ENCODE results near the gene CDH6.

CDH6 gene

GRCh38 chr5:31268256-31268655, 74.8 kb downstream of the CDH6 start:
- H3K9me3 ChIP-seq (ENCODE audit: insufficient read depth, low read depth, low read length): no peaks in the 10 kb centered on the region
- H3K4me2 ChIP-seq (ENCODE audit: low read depth, low read length, poor library complexity, severe bottlenecking): no peak overlapping the region
- H3K27me3 ChIP-seq (ENCODE audit: insufficient read depth, low read length, poor library complexity, severe bottlenecking): no peaks in the 10 kb centered on the region
- H4K20me1 ChIP-seq (ENCODE audit: insufficient read depth, low read length, poor library complexity, severe bottlenecking): no peaks in the 10 kb centered on the region
- H2AFZ ChIP-seq (ENCODE audit: low read length): no peak overlapping the region
- TF ChIP-seq EZH2phosphoT487 (IDR thresholded peaks at IDR 0.05; ENCODE audit: borderline replicate concordance): no peak
- TF ChIP-seq CTCF (conservative IDR thresholded peaks at IDR 0.05; ENCODE audit: low read length): no peak
- H3K36me3 ChIP-seq (ENCODE audit: insufficient read depth, low read length): no peaks in the 10 kb centered on the region
- H3K4me1 ChIP-seq (ENCODE audit: insufficient read depth, low read length, poor library complexity, severe bottlenecking): no peaks in the 10 kb centered on the region
- H3K9me2 ChIP-seq (replicated peaks; ENCODE audit: low read depth, low read length): no peaks in the 10 kb centered on the region
- no peaks in the 10 kb centered on the region for H3F3A ChIP-seq (ENCODE audit: low read depth)
- no peak overlapping the region for H3K9ac ChIP-seq (ENCODE audit: low read depth, low read length, poor library complexity, severe bottlenecking)
- no peaks in the 10 kb centered on the region for H3K79me2 ChIP-seq (ENCODE audit: insufficient read depth, low read length)
- H3K4me3 ChIP-seq (ENCODE audit: low read length, poor library complexity, severe bottlenecking): no peak overlapping the region

DNA sequence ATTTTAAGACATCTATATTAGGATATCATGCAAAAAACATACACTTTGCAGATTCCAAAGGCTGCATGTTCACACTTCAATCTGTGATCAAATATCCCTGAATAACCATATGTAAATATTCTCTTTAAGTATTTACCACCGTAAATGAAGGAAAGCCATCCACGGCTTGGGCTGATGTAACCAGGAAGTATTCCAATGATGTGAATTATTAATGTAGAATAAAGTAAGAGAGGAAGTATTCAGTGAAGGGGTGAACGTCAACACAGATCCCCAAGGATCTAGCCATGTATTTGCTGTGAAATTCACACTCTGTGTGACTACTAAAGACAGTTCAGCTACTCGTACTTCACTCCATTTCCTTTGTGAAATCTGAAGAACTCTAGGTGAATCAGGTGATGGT, 75.2 kb downstream of the CDH6 start:
- no peaks in the 10 kb centered on the region for H3K36me3 ChIP-seq (ENCODE audit: insufficient read depth, low read length)
- H4K20me1 ChIP-seq (ENCODE audit: insufficient read depth, low read length, poor library complexity, severe bottlenecking): no peaks in the 10 kb centered on the region
- no peaks in the 10 kb centered on the region for H3K79me2 ChIP-seq (ENCODE audit: insufficient read depth, low read length)
- H3K27me3 ChIP-seq (ENCODE audit: insufficient read depth, low read length, poor library complexity, severe bottlenecking): no peaks in the 10 kb centered on the region
- no peak overlapping the region for H2AFZ ChIP-seq (ENCODE audit: low read length)
- H3F3A ChIP-seq (ENCODE audit: low read depth): no peaks in the 10 kb centered on the region
- H3K9me2 ChIP-seq (replicated peaks; ENCODE audit: low read depth, low read length): no peaks in the 10 kb centered on the region
- H3K9ac ChIP-seq (ENCODE audit: low read depth, low read length, poor library complexity, severe bottlenecking): no peak overlapping the region
- H3K9me3 ChIP-seq (ENCODE audit: insufficient read depth, low read depth, low read length): no peaks in the 10 kb centered on the region
- no peak overlapping the region for H3K4me2 ChIP-seq (ENCODE audit: low read depth, low read length, poor library complexity, severe bottlenecking)
- no peaks in the 10 kb centered on the region for H3K4me1 ChIP-seq (ENCODE audit: insufficient read depth, low read length, poor library complexity, severe bottlenecking)
- H3K4me3 ChIP-seq (ENCODE audit: low read length, poor library complexity, severe bottlenecking): no peak overlapping the region
- no peak for TF ChIP-seq CTCF (conservative IDR thresholded peaks at IDR 0.05; ENCODE audit: low read length)
- TF ChIP-seq EZH2phosphoT487 (IDR thresholded peaks at IDR 0.05; ENCODE audit: borderline replicate concordance): no peak

DNA sequence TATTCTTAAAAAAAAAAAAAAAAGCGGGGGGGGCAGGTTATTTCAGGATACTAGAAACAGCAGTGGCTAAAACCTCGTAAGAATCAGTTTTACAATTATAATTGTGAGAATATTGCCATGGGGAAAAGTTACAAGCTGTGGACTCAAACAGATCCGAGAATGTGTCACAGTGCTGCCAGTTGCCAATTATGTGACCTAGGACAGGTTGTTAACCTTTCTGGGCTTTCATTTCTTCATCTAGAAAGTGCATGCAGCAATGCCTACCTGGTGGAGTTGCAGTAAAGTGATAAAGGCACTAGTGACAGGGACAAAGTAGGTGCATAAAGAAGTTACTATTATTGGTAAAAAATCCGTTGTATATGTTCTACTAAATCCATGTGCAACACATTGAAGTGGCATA, 75.8 kb downstream of the CDH6 start:
- no peaks in the 10 kb centered on the region for H3K4me1 ChIP-seq (ENCODE audit: insufficient read depth, low read length, poor library complexity, severe bottlenecking)
- no peak overlapping the region for H3K9ac ChIP-seq (ENCODE audit: low read depth, low read length, poor library complexity, severe bottlenecking)
- no peaks in the 10 kb centered on the region for H4K20me1 ChIP-seq (ENCODE audit: insufficient read depth, low read length, poor library complexity, severe bottlenecking)
- no peaks in the 10 kb centered on the region for H3F3A ChIP-seq (ENCODE audit: low read depth)
- no peaks in the 10 kb centered on the region for H3K36me3 ChIP-seq (ENCODE audit: insufficient read depth, low read length)
- H3K9me2 ChIP-seq (replicated peaks; ENCODE audit: low read depth, low read length): no peaks in the 10 kb centered on the region
- TF ChIP-seq EZH2phosphoT487 (IDR thresholded peaks at IDR 0.05; ENCODE audit: borderline replicate concordance): no peak
- H3K27me3 ChIP-seq (ENCODE audit: insufficient read depth, low read length, poor library complexity, severe bottlenecking): no peaks in the 10 kb centered on the region
- H3K4me3 ChIP-seq (ENCODE audit: low read length, poor library complexity, severe bottlenecking): no peak overlapping the region
- no peak overlapping the region for H3K4me2 ChIP-seq (ENCODE audit: low read depth, low read length, poor library complexity, severe bottlenecking)
- no peaks in the 10 kb centered on the region for H3K79me2 ChIP-seq (ENCODE audit: insufficient read depth, low read length)
- no peak overlapping the region for H2AFZ ChIP-seq (ENCODE audit: low read length)
- no peaks in the 10 kb centered on the region for H3K9me3 ChIP-seq (ENCODE audit: insufficient read depth, low read depth, low read length)

DNA sequence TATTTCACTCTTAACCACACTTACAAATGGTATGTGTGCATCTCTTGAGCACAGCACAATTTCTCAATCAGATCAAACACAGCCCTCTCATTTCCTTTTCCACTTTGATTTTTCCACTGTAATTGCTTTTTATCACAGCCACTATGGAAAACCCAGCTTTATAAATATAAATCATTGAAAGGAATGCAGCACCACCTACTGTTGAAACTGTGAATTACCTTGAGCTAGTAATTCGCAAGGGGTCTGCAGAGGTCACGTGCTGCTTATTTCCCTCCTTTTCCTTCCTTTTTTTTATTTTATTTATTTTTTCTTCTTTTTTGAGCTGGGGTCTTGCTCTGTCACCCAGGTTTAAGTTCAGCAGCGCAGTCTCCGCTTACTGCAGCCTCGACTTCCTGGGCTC, 76.9 kb downstream of the CDH6 start:
- H3F3A ChIP-seq (ENCODE audit: low read depth): no peaks in the 10 kb centered on the region
- H3K4me1 ChIP-seq (ENCODE audit: insufficient read depth, low read length, poor library complexity, severe bottlenecking): no peaks in the 10 kb centered on the region
- H3K4me2 ChIP-seq (ENCODE audit: low read depth, low read length, poor library complexity, severe bottlenecking): no peak overlapping the region
- no peaks in the 10 kb centered on the region for H3K79me2 ChIP-seq (ENCODE audit: insufficient read depth, low read length)
- no peaks in the 10 kb centered on the region for H4K20me1 ChIP-seq (ENCODE audit: insufficient read depth, low read length, poor library complexity, severe bottlenecking)
- H3K9me3 ChIP-seq (ENCODE audit: insufficient read depth, low read depth, low read length): no peaks in the 10 kb centered on the region
- H3K36me3 ChIP-seq (ENCODE audit: insufficient read depth, low read length): no peaks in the 10 kb centered on the region
- no peak overlapping the region for H2AFZ ChIP-seq (ENCODE audit: low read length)
- H3K27me3 ChIP-seq (ENCODE audit: insufficient read depth, low read length, poor library complexity, severe bottlenecking): no peaks in the 10 kb centered on the region
- no peak overlapping the region for H3K9ac ChIP-seq (ENCODE audit: low read depth, low read length, poor library complexity, severe bottlenecking)
- H3K9me2 ChIP-seq (replicated peaks; ENCODE audit: low read depth, low read length): no peaks in the 10 kb centered on the region
- TF ChIP-seq EZH2phosphoT487 (IDR thresholded peaks at IDR 0.05; ENCODE audit: borderline replicate concordance) (no peak), CTCF (conservative IDR thresholded peaks at IDR 0.05; ENCODE audit: low read length) (peak; percentile 79)
- no peak overlapping the region for H3K4me3 ChIP-seq (ENCODE audit: low read length, poor library complexity, severe bottlenecking)

All from Loucy (cell line).